Hepatocyte (in vitro differentiated cells): Measurements from ENCODE around the gene MYL11. TPM values are rescaled to one million over a fixed set of nuclear protein-coding genes. Genes with fewer than 3 reads are reported as not detected.
A peak's percentile ranks its signal among the peaks of the same experiment; 100 is the strongest.

Source experiments
- DNase-seq: peaks from one replicate; pipeline ENCODE4 v3.0.0-alpha.2; 2016; ENCODE audit warnings: low spot score
- H2AFZ ChIP-seq: fragments of 200-600 bp; sonication (generic); 2 replicates; pipeline ENCODE4 v1.6.0; 2016; ENCODE audit warnings: antibody characterized with exemption, mild to moderate bottlenecking
- H3K27ac ChIP-seq: fragments of 200-600 bp; sonication (generic); 2 replicates; pipeline ENCODE4 v1.5.1; 2016; ENCODE audit warnings: mild to moderate bottlenecking
- H3K27me3 ChIP-seq: fragments of 200-600 bp; sonication (generic); 2 replicates; pipeline ENCODE4 v1.6.1; 2016
- H3K36me3 ChIP-seq: fragments of 200-600 bp; sonication (generic); replicated peaks from 2 replicates; pipeline ENCODE4 v1.5.1; 2016; ENCODE audit warnings: low read depth; ENCODE audit not compliant: insufficient read depth
- H3K4me1 ChIP-seq: fragments of 200-600 bp; sonication (generic); 2 replicates; pipeline ENCODE4 v1.5.1; 2016; ENCODE audit warnings: mild to moderate bottlenecking, moderate library complexity; ENCODE audit not compliant: insufficient read depth
- H3K4me2 ChIP-seq: fragments of 200-600 bp; sonication (generic); 2 replicates; pipeline ENCODE4 v1.6.0; 2016
- H3K4me3 ChIP-seq: fragments of 200-600 bp; sonication (generic); 2 replicates; pipeline ENCODE4 v1.5.1; 2016; ENCODE audit warnings: mild to moderate bottlenecking
- H3K79me2 ChIP-seq: fragments of 200-600 bp; sonication (generic); 2 replicates; pipeline ENCODE4 v1.6.0; 2017; ENCODE audit warnings: mild to moderate bottlenecking
- H3K9me2 ChIP-seq: fragments of 200-600 bp; sonication (generic); replicated peaks from 2 replicates; pipeline ENCODE4 v1.6.0; 2017; ENCODE audit warnings: mild to moderate bottlenecking; ENCODE audit not compliant: insufficient read depth
- H3K9me3 ChIP-seq: fragments of 200-600 bp; sonication (generic); 2 replicates; pipeline ENCODE4 v1.5.1; 2016; ENCODE audit warnings: low read depth, mild to moderate bottlenecking
- H4K20me1 ChIP-seq: fragments of 200-600 bp; sonication (generic); 2 replicates; pipeline ENCODE4 v1.6.0; 2016; ENCODE audit warnings: mild to moderate bottlenecking; ENCODE audit not compliant: insufficient read depth, poor library complexity, severe bottlenecking
- EZH2 ChIP-seq: fragments of 200-600 bp; sonication (generic); IDR thresholded peaks from 2 replicates; pipeline ENCODE4 v1.6.1; 2016; ENCODE audit warnings: antibody characterized with exemption, mild to moderate bottlenecking, borderline replicate concordance
- EZH2phosphoT487 ChIP-seq: fragments of 200-600 bp; sonication (generic); IDR thresholded peaks from one replicate; pipeline ENCODE4 v1.6.1; 2018; ENCODE audit warnings: antibody characterized with exemption, mild to moderate bottlenecking, low read depth, moderate library complexity; ENCODE audit not compliant: unreplicated experiment, severe bottlenecking
- WGBS: methylation state at CpG from one replicate; pipeline ENCODE4 v1.1.6; 2016; ENCODE audit warnings: low lambda C conversion rate; ENCODE audit errors: missing lambda C conversion rate; 5-methylcytosine and 5-hydroxymethylcytosine counted together
- polyA plus RNA-seq: library from polyadenylated mRNA; unstranded; fragments of >200 nt; fragmentation: Nextera tagmentation; extraction: Ambion mirVana; gene quantifications from 2 replicates; pipeline ENCODE4 v1.2.1, GENCODE V29; 2016
- small RNA-seq: library from RNA; depleted of rRNA; stranded (forward); fragments of <200 nt; gene quantifications from one replicate; pipeline ENCODE3, GENCODE V24; 2014
- total RNA-seq: library from RNA; depleted of rRNA; stranded (reverse); fragments of >200 nt; gene quantifications from 2 replicates; pipeline ENCODE4 v1.2.3, GENCODE V29; 2014
- TF ChIP-seq, protein P1 (sequence below): fragments of 200-600 bp; sonication (generic); IDR thresholded peaks from 2 replicates; pipeline ENCODE4 v1.5.1; 2016; ENCODE audit warnings: antibody characterized with exemption, mild to moderate bottlenecking; ENCODE audit not compliant: poor library complexity

Gene MYL11
- total and polyA plus RNA-seq, 2 experiments from 2014 or later, result 2.2 to 4.0 TPM

DNA sequence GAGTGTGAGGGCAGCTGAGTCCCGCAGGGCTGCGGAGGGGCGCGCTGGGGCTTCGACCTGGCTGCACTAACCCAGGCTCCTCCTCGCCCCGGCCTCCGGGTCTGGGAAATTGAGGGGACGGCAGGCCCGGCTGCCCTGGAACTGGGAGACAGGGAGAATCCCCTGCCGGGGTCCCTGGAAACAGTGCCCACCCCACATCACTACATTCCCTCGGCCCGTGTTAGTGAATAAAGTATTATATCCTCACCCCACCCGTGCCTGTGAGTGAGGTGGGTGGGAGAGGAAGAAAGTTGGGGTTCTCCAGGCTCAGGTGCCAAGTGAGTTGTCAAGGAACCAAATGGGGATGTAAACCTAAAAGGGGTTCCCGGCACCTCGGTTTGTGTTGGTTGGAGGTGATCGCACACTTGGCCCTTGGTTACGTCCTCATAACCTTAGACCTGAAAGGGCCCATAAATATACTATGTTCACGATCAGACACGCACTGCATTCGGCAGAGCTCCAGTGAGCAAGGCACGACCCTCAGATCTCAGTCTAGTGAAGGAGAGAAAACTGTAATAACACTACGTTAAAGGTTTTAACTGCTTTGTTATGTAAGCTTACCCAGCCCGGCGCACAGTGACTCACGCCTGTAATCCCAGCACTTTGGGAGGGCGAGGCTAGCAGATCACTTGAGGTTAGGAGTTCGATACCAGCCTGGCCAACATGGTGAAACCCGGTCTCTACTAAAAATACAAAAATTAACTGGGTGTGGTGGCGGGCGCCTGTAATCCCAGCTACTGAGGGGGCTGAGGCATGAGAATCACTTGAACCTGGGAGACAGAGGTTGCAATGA lies 44.0 kb downstream of the MYL11 start:
- Histone ChIP-seq H3K4me2 (peak overlapping the region; percentile 68), H3K9me2 (no peaks in the 10 kb centered on the region), H2AFZ (peak overlapping the region; percentile 16), H3K36me3 (no peaks in the 10 kb centered on the region), H3K27me3 (no peaks in the 10 kb centered on the region), H3K9me3 (no peaks in the 10 kb centered on the region), H3K79me2 (peaks cover 7% of the 10 kb centered on the region), H3K27ac (peak overlapping the region; percentile 75), H3K4me3 (no peak overlapping the region), H4K20me1 (no peaks in the 10 kb centered on the region), H3K4me1 (peaks cover 8% of the 10 kb centered on the region)
- no peak for DNase-seq
- TF ChIP-seq EZH2 (no peak), EZH2phosphoT487 (no peak)
- TF ChIP-seq, protein P1, sequence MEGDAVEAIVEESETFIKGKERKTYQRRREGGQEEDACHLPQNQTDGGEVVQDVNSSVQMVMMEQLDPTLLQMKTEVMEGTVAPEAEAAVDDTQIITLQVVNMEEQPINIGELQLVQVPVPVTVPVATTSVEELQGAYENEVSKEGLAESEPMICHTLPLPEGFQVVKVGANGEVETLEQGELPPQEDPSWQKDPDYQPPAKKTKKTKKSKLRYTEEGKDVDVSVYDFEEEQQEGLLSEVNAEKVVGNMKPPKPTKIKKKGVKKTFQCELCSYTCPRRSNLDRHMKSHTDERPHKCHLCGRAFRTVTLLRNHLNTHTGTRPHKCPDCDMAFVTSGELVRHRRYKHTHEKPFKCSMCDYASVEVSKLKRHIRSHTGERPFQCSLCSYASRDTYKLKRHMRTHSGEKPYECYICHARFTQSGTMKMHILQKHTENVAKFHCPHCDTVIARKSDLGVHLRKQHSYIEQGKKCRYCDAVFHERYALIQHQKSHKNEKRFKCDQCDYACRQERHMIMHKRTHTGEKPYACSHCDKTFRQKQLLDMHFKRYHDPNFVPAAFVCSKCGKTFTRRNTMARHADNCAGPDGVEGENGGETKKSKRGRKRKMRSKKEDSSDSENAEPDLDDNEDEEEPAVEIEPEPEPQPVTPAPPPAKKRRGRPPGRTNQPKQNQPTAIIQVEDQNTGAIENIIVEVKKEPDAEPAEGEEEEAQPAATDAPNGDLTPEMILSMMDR, result no peak
- 64% methylated on average over 31 of the region's 31 CpGs for WGBS

DNA sequence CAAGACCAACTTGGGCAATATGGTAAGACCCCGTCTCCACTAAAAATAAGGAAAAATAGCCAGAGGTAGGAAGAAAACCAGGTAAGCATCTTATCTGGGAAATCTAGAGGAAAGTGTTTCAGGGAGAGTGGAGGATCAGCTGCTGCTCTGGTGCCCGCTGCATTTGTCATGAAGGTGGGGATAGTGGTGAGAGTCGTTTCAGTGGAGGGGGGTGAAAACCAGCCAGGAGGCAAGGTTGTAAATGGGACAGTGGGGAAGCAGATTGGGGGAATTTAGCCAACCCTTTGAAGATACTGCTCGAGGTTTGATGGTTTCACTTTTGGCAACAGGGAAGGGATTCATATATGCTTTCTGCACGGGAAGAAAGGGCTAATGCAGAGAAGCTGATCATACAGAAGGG lies 46.4 kb downstream of the MYL11 start:
- H3K27me3 ChIP-seq, result no peaks in the 10 kb centered on the region
- TF ChIP-seq, protein P1, result no peak
- no peak for TF ChIP-seq EZH2phosphoT487
- no peak overlapping the region for H3K27ac ChIP-seq
- no peak overlapping the region for H3K4me2 ChIP-seq
- H3K36me3 ChIP-seq, result no peaks in the 10 kb centered on the region
- peaks cover 3% of the 10 kb centered on the region for H3K79me2 ChIP-seq
- no peaks in the 10 kb centered on the region for H3K9me2 ChIP-seq
- H3K9me3 ChIP-seq, result no peaks in the 10 kb centered on the region
- no peak overlapping the region for H2AFZ ChIP-seq
- 89% methylated on average over 5 of the region's 5 CpGs for WGBS
- no peak overlapping the region for H3K4me3 ChIP-seq
- DNase-seq, result no peak
- H3K4me1 ChIP-seq, result peaks cover 8% of the 10 kb centered on the region
- no peaks in the 10 kb centered on the region for H4K20me1 ChIP-seq

Small RNA genes within 50 kb of the gene (small RNA-seq; reads per million reads assigned to genes)
- 0.25 reads per million for gene RF00406

Other genes with a start within 250 kb of the MYL11 start
- 2.4 and 3.2 TPM in 2 replicates for gene CORO1A, start 191.2 kb upstream of the MYL11 start, total RNA-seq
- 1.7 and 3.4 TPM in 2 replicates for gene CORO1A, start 191.2 kb upstream of the MYL11 start, polyA plus RNA-seq
- gene BOLA2B, start 181.1 kb upstream of the MYL11 start, total RNA-seq, result 211 and 237 TPM in 2 replicates
- gene BOLA2B, start 181.1 kb upstream of the MYL11 start, polyA plus RNA-seq, result 124 and 132 TPM in 2 replicates
- gene SLX1A, start 180.9 kb upstream of the MYL11 start, total RNA-seq, result 22.1 and 25.1 TPM in 2 replicates
- gene SLX1A, start 180.9 kb upstream of the MYL11 start, polyA plus RNA-seq, result 111 and 125 TPM in 2 replicates
- 8.1 and 17.8 TPM in 2 replicates for gene SULT1A3, start 175.5 kb upstream of the MYL11 start, total RNA-seq
- 23.1 and 32.3 TPM in 2 replicates for gene SULT1A3, start 175.5 kb upstream of the MYL11 start, polyA plus RNA-seq
- gene NPIPB13, start 126.3 kb upstream of the MYL11 start, total RNA-seq, result 2.4 and 3.5 TPM in 2 replicates
- 1.9 and 4.8 TPM in 2 replicates for gene NPIPB13, start 126.3 kb upstream of the MYL11 start, polyA plus RNA-seq
- gene CD2BP2, start 19.5 kb upstream of the MYL11 start, total RNA-seq, result 44.2 and 45.1 TPM in 2 replicates
- gene CD2BP2, start 19.5 kb upstream of the MYL11 start, polyA plus RNA-seq, result 37.6 and 41.0 TPM in 2 replicates
- gene TBC1D10B, start 4.3 kb upstream of the MYL11 start, total RNA-seq, result 21.4 and 29.3 TPM in 2 replicates
- 33.3 and 37.9 TPM in 2 replicates for gene TBC1D10B, start 4.3 kb upstream of the MYL11 start, polyA plus RNA-seq
- gene SEPTIN1, start 7.8 kb downstream of the MYL11 start, total RNA-seq, result not detected in 2 replicates
- gene SEPTIN1, start 7.8 kb downstream of the MYL11 start, polyA plus RNA-seq, result 1.5 and 2.3 TPM in 2 replicates
- gene ZNF48, start 20.6 kb downstream of the MYL11 start, total RNA-seq, result 7.7 and 8.0 TPM in 2 replicates
- gene ZNF48, start 20.6 kb downstream of the MYL11 start, polyA plus RNA-seq, result 6.1 and 7.1 TPM in 2 replicates
- gene ZNF771, start 32.8 kb downstream of the MYL11 start, total RNA-seq, result 12.4 and 18.7 TPM in 2 replicates
- gene ZNF771, start 32.8 kb downstream of the MYL11 start, polyA plus RNA-seq, result 23.6 and 25.2 TPM in 2 replicates
- 25.9 and 33.8 TPM in 2 replicates for gene DCTPP1, start 55.2 kb downstream of the MYL11 start, total RNA-seq
- gene DCTPP1, start 55.2 kb downstream of the MYL11 start, polyA plus RNA-seq, result 36.3 and 47.2 TPM in 2 replicates
- 36.1 and 51.3 TPM in 2 replicates for gene SEPHS2, start 71.1 kb downstream of the MYL11 start, total RNA-seq
- 69.2 and 81.0 TPM in 2 replicates for gene SEPHS2, start 71.1 kb downstream of the MYL11 start, polyA plus RNA-seq
- 1.5 and 3.4 TPM in 2 replicates for gene ITGAL, start 97.9 kb downstream of the MYL11 start, total RNA-seq
- 0.95 and 1.1 TPM in 2 replicates for gene ITGAL, start 97.9 kb downstream of the MYL11 start, polyA plus RNA-seq
- 37.6 and 44.1 TPM in 2 replicates for gene ZNF768, start 151.8 kb downstream of the MYL11 start, total RNA-seq
- gene ZNF768, start 151.8 kb downstream of the MYL11 start, polyA plus RNA-seq, result 19.9 and 25.2 TPM in 2 replicates
- gene ZNF747, start 160.1 kb downstream of the MYL11 start, total RNA-seq, result 11.1 and 13.4 TPM in 2 replicates
- gene ZNF747, start 160.1 kb downstream of the MYL11 start, polyA plus RNA-seq, result 9.9 and 10.5 TPM in 2 replicates
- 9.8 and 13.8 TPM in 2 replicates for gene ZNF764, start 183.6 kb downstream of the MYL11 start, total RNA-seq
- 12.1 and 12.5 TPM in 2 replicates for gene ZNF764, start 183.6 kb downstream of the MYL11 start, polyA plus RNA-seq
- gene ZNF688, start 196.9 kb downstream of the MYL11 start, total RNA-seq, result 7.1 and 9.8 TPM in 2 replicates
- 21.0 and 21.3 TPM in 2 replicates for gene ZNF688, start 196.9 kb downstream of the MYL11 start, polyA plus RNA-seq
- gene ZNF785, start 210.9 kb downstream of the MYL11 start, total RNA-seq, result 10.8 and 11.7 TPM in 2 replicates
- 7.3 and 10.0 TPM in 2 replicates for gene ZNF785, start 210.9 kb downstream of the MYL11 start, polyA plus RNA-seq
- 7.1 and 8.0 TPM in 2 replicates for gene ZNF689, start 235.6 kb downstream of the MYL11 start, total RNA-seq
- gene ZNF689, start 235.6 kb downstream of the MYL11 start, polyA plus RNA-seq, result 5.6 and 8.7 TPM in 2 replicates